Fibroblast of the aortic adventitia (primary cell): ENCODE data around the gene ATAD3B. TPM values are rescaled to one million over a fixed set of nuclear protein-coding genes. Genes with fewer than 3 reads are reported as not detected.
"Not testable (repeated sequence)": the region's sequence is repeated elsewhere in the genome, so short reads cannot be mapped to it uniquely, and the experiment has no call there.

Experiments used
- DNase-seq: peaks from one replicate; pipeline ENCODE4 v3.0.0-alpha.2; 2010; ENCODE audit warnings: low read depth
- H3K4me3 ChIP-seq: 2 replicates; pipeline ENCODE4 v1.5.1; 2011; ENCODE audit warnings: low read depth, mild to moderate bottlenecking, control low read depth, low read length, moderate library complexity
- total RNA-seq: library from RNA; depleted of rRNA; stranded (reverse); fragments of >200 nt; gene quantifications from 2 replicates; pipeline ENCODE4 v1.2.3, GENCODE V29; 2012; ENCODE audit warnings: low replicate concordance
- TF ChIP-seq, protein P1 (sequence below): IDR thresholded peaks from 2 replicates; pipeline ENCODE4 v1.5.1; 2011; ENCODE audit warnings: mild to moderate bottlenecking, low read length, control low read depth, inconsistent platforms; ENCODE audit not compliant: insufficient read depth

The ATAD3B gene
- total RNA-seq, 1 donor, result 15.7 TPM

DNA sequence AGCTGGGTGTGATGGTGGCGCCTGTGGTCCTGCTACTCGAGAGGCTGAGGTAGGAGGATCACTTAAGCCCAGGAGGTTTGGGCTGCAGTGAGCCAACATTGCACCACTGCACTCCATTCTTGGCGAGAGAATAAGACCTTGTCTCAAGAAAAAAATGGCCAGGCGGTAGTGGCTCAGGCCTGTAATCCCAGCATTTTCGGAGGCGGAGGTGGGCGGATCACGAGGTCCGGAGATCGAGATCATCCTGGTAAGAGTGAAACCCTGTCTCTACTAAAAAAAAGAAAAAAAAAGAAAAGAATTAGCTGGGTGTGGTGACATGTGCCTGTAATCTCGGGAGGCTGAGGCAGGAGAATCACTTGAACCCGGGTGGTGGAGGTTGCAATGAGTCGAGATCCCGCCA, 11.3 kb downstream of the ATAD3B start:
- DNase-seq, result no peak
- H3K4me3 ChIP-seq, result no peak overlapping the region
- TF ChIP-seq, protein P1, sequence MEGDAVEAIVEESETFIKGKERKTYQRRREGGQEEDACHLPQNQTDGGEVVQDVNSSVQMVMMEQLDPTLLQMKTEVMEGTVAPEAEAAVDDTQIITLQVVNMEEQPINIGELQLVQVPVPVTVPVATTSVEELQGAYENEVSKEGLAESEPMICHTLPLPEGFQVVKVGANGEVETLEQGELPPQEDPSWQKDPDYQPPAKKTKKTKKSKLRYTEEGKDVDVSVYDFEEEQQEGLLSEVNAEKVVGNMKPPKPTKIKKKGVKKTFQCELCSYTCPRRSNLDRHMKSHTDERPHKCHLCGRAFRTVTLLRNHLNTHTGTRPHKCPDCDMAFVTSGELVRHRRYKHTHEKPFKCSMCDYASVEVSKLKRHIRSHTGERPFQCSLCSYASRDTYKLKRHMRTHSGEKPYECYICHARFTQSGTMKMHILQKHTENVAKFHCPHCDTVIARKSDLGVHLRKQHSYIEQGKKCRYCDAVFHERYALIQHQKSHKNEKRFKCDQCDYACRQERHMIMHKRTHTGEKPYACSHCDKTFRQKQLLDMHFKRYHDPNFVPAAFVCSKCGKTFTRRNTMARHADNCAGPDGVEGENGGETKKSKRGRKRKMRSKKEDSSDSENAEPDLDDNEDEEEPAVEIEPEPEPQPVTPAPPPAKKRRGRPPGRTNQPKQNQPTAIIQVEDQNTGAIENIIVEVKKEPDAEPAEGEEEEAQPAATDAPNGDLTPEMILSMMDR, result no peak

DNA sequence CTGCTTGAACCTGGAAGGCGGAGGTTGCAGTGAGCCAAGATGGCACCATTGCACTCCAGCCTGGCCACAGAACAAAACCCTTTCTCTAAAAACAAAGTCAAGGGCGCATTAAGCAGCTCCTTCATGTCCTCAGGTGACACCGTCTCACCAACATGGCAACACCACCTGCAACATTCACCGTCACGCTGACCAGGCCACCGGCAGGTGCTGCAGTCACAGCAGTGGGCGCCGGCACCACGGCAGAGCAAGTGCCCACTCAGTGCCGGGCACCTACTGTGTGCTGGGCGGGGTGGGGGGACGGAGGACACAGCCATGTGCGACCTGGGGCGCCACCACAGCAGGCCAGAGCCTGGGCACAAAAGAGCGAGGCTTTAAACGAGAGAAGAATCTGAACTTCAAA, 12.1 kb downstream of the ATAD3B start:
- no peak for DNase-seq
- TF ChIP-seq, protein P1, result no peak
- no peak overlapping the region for H3K4me3 ChIP-seq

DNA sequence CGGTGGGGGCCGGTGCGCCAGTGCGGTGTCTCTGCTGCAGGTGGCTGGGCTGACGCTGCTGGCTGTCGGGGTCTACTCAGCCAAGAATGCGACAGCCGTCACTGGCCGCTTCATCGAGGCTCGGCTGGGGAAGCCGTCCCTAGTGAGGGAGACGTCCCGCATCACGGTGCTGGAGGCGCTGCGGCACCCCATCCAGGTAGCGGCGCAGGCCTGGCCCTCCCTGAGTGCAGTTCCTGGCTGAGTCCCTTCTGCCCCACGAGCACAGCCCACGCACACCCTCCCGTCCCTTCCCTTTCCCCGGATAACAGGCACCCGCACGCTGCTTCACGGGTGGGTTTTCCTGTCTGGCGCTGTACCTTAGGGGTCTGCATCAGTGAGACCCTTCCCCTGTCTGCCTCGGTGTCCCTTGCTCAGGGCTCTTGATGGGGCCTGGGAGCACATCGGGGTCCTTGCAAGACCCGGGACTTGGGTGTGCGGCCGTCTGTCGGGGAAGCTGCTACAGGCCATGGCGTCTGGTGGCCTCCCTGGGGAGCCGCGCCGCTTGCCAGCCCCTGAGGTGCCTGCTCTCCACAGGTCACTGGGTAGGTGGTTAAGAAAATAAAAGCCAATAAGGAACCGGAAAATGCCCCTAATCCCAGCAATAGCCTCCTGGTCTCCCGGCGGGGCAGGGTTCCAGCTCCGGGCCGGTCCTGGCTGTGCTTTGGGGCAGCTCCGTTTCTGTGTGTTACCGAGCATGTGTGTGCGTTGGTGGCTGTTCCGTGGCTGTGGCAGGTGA, 13.6 kb downstream of the ATAD3B start:
- H3K4me3 ChIP-seq, DNase-seq: not testable (repeated sequence)

DNA sequence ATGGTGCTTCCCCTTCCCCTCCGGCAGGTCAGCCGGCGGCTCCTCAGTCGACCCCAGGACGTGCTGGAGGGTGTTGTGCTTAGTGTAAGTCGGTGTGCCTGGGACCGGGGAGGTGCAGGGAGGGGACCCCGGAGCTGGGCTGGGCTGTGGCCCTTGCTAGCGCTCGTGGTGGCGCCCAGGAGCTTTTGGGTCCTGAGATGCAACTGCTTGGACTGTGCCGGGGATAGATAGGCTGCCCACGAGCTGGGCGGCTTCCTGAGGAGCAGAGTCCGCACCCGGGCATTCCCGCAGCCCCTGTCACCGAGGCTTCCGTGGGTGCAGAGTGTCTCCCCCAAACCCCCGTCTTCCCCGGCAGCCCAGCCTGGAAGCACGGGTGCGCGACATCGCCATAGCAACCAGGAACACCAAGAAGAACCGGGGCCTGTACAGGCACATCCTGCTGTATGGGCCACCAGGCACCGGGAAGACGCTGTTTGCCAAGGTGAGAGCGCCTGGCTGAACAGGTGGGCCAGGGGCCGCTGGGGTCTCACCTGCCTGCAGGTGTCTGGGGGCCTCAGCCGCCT, 14.3 kb downstream of the ATAD3B start:
- DNase-seq, result not testable (repeated sequence)

DNA sequence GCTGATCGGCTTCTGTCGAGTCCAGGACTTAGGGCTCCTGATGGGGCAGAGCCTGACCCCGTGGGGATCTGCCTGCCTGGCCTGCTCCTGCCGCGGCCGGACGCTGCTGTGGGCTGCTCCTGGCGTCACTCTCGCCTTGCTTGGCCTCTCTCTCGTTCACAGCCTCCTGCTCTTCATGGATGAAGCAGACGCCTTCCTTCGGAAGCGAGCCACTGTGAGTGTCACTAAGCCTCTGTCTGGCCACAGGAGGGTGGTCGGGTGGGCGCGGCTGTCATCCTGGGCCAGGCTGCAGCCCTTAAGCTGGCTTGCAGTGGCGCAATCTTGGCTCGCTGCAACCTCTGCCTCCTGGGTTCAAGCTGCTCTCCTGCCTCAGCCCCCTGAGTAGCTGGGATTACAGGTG, 16.1 kb downstream of the ATAD3B start:
- no peak overlapping the region for H3K4me3 ChIP-seq
- DNase-seq, result no peak
- TF ChIP-seq, protein P1, result no peak

More for the DNA sequence above, 14.3 kb downstream of the ATAD3B start:
- H3K4me3 ChIP-seq, result not testable (repeated sequence)

DNA sequence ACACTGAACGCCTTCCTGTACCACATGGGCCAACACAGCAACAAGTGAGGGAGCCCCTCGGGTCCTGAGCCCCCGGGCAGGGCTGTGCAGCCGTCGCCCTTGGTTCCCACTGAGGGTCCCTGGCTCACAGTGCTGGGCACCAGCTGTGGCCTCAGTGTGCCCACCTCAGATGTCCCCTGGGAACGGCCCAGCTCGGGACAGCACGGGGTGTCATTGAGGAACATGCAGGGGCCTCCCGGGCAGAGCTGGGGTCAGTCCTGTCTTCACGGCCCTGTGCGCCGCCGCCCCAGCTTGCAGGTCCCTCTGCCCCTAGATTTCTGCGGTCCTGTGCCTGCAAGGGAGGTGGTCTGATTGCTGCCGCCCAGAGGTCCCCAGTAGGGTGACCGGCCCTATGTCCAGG, 17.7 kb downstream of the ATAD3B start:
- no peak for DNase-seq
- no peak overlapping the region for H3K4me3 ChIP-seq
- TF ChIP-seq, protein P1, result no peak

DNA sequence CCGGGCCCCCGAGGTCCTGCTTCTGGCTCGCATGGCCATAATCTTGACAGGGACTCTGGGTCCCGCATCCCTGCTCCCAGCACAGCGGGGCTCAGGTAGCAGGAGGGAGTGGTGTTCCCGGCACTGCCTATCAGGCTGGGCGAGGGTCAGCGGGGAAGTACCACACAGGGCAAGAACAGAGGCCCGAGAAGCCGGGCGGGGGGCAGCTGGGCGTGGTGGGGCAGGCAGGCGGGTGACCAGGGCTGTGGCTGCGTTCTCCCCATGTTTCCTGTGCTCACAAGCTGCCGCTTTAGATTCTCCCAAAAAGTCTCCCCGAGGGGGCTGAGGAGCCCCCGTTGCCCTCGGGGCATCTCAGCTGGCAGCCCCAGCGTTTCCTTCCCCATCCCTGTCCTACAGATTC, 18.3 kb downstream of the ATAD3B start:
- no peak overlapping the region for H3K4me3 ChIP-seq
- TF ChIP-seq, protein P1, result no peak
- no peak for DNase-seq
